ENCODE results near the gene HACD1.

HACD1 gene

DNA sequence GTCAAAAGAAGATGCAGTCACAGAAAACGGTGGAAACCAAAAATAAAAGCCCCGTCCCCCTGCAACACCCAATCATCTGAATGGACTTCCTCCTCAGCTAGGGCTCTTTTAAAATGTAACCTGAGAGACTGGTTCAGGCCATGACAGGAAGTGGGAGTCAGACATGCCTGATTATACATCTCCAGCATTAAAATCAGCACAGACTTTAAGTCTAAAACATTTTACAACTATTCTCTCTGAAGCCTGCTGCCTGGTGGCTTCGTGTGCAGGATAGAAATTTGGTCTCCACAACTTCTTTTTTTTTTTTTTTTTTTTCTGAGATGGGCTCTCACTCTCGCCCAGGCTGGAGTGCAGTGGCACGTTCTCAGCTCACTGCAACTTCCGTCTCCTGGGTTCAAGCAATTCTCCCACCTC lies 30.3 kb downstream of the HACD1 start:
- DNase-seq (ENCODE audit: low spot score) = no peak

DNA sequence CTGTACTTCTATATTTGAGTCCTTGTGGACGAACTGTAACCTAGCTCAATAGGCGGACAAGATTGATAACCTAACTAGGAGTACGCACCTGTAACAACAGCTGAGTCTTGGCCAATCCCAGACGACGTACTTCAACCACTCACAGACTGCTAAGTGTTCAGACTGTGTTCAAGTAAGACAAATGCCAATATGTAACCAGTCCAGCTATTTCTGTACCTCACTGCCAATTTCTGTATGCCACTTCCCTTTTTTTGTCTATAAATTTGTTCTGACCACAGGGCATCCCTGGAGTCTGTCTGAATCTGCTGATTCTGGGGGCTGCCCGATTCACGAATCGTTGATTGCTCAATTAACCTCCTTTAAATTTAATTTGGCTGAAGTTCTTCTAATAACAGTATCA lies 32.2 kb downstream of the HACD1 start:
- DNase-seq (ENCODE audit: low spot score) = no peak

DNA sequence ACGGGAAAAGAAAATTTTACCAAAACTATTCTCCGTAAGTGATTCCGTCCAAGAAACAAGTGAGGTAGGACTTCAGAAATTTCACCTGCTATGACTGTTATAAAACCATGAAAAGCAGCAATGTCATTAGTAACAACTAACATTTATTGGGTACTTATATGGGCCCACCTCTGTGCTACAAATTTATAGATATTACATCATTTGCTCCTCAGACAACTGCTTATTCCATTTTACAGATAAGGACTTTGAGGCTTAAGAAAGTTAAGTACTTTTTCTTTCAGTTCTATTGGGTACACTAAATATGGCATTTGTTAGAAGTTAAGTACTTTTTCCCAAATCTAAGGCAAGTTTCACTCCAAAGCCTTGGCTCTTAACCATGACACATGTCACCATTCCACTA lies 36.3 kb downstream of the HACD1 start:
- no peak for DNase-seq (ENCODE audit: low spot score)

DNA sequence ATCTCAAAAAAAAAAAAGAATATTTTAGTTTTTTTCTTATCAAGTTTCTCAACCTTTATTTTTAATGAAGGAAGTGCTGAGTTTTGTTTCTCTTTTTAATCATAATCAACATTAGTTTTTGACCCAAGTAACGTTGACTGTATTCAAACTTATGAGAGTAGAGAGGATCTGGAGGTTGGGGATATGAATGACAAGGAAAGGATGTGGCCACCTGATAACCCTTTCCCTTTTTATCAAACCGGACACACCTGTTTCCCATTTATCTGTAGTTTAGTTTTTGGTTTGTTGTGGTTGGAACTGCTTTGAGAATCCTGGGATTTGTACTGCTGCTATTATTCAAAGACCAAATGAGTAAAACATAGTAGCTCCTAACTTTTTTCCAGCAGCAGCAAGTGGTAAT lies 38.6 kb downstream of the HACD1 start:
- DNase-seq (ENCODE audit: low spot score) = no peak

DNA sequence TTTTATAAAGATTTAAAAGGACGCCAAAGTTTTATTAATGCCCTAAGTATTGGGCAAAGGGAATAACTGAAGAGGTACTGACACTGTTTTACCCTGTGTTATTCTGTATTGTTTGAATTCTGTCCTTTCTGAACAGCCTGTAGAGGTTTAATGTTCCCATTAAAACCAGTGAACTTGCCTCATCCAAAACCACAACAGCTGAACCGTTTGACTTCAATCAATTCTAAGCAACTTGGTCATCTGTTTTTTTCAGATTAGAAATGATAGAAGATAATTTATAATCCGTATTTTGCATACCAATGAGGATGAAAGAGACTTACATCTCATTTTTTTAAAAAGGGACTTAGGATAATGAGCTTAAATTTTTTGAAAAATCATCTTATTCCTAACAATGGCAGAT lies 40.4 kb downstream of the HACD1 start:
- no peak for DNase-seq (ENCODE audit: low spot score)

DNA sequence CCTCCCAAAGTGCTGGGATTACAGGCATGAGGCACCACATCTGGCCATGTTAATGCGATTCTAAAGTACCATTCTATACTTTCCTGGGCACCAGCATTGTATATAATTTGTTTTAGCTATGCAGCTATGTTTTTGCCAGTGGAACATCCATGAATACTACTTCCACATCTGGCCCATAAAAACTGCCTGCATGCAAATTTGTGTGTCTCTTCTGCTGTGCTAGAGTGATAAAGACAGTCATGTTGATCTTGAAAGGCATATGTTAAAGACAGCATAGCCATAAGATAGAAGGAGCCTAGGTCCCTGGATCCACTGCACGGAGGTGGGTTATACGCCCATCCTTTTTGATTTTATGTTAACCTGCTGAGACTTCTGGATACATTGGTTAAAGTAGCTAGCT lies 52.3 kb downstream of the HACD1 start:
- no peak for DNase-seq (ENCODE audit: low spot score)

DNA sequence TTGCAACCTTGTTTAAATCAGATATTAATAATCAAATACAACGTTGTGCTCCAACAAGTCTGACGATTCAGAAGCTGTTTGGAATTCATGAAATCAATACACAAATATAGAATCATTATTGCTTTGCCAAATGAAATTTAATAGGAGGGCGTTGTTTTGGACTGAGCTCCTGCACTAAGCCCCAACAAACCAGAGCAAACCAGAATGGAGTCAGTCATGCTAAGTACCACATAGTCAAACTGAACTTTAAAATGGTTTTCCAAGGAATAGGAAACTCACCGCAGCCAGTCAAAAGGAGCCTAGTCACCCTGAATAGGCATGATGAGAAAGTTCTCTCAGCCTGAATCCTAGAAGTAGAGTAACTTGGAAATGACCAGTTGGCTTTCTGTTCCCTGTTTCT lies 53.7 kb downstream of the HACD1 start:
- no peak for DNase-seq (ENCODE audit: low spot score)

DNA sequence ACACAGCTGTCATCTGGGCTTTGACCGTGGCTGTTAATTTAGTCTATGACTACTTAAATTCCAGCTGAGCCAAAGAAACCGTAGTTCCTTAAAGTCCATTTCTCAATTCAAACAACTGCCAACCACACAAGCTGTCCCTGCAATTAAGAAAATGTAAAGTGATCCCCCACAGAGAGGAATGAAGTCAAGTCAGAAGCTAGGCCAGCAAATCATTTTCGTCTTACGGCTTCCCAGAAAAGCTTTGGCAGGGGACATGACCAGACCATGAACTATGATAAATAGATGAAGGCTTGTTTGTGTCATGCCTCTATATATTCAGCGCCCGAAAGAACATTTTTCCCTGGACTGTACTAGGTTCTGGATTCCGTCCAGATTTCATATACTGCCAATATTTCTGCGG lies 54.6 kb downstream of the HACD1 start:
- no peak for DNase-seq (ENCODE audit: low spot score)

DNA sequence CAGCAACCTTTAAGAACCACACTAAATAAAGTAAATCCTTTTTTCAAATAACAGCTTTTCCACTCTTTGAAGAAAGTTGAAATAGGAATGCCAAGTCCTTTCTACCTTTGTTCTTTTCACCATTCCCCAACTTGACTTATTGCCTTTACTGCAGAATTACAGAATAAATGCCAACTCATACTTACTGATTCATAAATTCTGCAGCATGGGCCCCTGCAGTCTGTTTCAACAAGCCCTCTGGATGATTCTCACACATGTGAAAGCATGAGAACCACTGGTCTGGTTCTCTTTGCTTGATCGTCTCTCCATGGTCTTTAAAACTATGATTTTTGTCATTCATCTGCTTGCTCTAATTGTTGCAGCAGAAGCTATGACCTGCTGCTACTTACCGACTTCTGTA lies 56.1 kb downstream of the HACD1 start:
- no peak for DNase-seq (ENCODE audit: low spot score)

DNA sequence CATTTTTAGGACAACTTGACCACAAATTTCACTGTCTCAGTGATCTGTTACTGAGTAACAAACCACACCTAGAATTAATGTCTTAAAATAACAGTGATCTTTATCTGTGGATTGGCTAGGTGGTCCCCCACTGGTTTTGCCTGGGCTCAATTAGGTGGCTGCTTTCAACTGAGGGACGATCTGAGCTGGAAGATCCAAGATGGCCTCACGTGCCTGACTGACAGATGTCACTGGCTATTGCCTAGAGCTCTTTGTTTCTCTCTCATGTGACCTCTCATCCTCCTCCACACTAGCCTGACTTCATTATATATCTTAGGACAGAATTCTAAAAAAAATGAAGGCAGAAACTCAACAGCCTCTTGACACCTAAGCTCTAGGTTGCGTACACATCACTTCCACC lies 59.7 kb downstream of the HACD1 start:
- DNase-seq (ENCODE audit: low spot score) = no peak

DNA sequence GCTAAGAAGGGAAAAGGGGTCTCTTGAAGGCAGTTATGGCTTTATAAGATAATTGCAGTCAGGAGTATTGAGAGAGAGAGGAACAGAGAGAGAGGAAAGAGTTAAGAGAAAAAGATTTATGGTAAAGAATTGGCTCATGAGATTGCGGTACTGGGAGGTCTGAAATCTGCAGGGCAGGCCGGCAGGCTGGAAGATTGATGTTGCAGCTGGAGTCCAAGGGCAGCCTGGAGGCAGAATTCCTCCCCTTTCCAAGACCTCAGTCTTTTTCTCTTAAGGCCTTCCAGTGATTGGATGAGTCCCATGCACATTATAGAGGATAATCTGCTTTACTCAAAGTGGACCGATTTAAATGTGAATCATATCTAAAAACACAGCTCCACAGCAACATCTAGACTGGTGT lies 68.4 kb downstream of the HACD1 start:
- DNase-seq (ENCODE audit: low spot score) = no peak

DNA sequence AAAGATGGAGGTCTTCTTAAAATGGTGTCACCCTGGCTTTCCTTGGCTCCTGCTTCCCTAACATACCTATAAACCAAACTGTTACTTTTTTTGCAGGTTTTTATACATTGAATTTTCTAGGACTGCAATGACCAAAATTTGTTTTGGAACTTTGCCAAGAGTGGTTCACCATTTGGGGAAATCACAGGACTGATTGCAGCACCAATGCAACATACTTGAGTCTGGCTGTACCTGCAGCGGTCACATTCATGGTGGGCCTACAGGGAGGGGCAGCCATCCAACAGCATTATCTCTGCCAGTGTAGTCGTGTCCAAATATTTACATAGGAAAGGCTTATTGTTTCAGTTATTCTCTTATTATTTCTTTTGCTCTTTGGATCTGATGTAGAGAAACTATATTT lies 69.0 kb downstream of the HACD1 start:
- no peak for DNase-seq (ENCODE audit: low spot score)

DNA sequence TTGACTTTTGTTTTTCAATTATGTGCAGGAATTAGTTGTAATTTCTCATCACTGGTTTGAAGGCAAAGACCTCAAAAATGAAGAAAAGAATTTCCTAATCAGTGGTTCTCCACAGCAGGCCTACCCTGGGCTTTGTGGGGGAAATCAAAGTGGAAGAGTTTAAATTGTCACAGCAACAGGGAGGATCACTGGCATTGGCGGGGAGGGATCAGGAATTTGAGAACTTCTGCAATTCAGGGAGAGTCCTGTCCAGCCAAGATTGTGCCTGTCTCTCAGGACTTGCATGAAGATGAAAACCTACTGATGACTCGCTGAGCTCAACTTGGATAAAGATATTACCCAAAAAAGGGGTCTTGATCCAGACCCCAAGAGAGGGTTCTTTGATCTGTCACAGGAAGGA lies 70.1 kb downstream of the HACD1 start:
- no peak for DNase-seq (ENCODE audit: low spot score)

DNA sequence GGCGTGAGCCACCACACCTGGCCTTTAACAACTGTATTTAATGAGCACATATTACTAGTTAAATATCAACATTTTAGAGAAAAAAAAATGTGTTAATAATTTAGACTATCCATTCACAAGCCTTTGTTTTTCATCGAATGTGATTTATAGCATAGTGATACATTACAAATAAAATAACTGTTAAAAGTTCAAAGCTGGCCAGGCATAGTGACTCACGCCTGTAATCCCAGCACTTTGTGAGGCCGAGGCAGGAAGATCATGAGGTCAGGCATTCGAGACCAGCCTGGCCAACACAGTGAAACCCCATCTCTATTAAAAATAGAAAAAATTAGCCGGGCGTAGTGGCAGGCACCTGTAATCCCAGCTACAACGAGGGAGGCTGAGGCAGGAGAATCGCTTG lies 72.7 kb downstream of the HACD1 start:
- DNase-seq (ENCODE audit: low spot score) = no peak

Small RNA genes lying within 50 kb of the gene (small RNA-seq; reads per million reads assigned to genes)
- gene AC069542.2 = 0 reads per million in 2 experiments
